Stimulated activated CD4-positive, alpha-beta T cell treated with anti-CD3 and anti-CD28 coated beads, TNF-alpha, amount 100 ng/mL, for 24 hours (primary cell): Measurements from ENCODE around the gene ADAMTS1.

Source experiments
- DNase-seq, 3 experiments: peaks; one replicate each; pipeline ENCODE4 v3.0.0-alpha.2; 2020; ENCODE audit warnings: low read depth in 3 of 3

Gene ADAMTS1

DNA sequence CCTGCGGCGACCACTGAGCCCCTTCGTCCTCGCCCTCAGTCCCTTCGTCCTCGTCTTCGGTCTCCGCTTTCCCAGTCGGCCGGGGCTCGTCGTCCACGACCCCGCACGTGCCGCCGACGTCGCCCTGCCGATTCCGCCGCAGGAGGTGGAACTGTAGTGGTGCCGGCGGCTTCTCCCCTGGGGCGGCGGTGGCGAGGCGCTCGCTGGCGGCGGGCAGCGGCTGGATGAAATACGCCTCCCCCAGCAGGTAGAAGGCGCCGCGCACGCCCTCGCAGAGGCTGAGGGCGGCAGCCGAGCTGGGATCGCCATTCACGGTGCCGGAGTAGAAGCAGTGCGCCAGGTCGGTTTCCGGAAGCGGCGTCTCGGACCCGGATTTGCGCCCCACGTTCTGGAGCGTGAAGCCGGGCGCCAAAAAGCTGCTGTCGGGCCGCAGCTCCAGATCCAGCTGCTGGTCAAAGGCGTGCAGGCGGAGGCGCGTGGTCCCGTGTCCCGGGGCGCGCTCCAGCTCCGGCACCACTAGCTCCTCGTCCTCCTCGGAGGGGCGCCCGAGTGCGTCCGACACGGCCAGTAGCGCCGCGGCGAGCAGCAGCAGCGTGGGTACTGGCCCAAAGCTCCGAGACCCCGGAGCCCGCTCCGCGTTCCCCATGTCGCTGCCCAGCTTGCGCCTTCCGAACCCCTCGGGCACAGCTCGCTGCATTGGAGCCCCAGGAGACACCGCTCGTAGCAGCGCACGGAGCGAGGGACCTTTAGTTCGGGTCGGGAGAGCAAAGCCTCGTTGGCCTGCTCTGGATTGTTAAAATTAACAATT lies 747 bp downstream of the ADAMTS1 start:
- no peak for DNase-seq

DNA sequence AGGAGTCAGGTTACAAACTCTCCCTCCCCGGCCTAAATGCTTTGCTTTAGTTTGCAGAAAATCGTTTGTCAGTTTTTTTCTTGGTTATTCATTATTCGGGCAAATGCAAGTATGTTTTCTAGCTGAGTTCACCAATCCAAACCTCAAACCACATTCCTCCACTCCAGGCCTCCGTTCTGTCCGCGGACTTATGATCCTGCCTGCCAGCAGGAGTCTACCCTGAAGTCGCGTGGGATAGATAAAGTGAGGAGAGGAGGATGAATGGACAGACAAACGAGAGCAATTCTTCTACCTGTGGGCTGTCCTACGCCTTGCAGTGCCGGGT lies 1.3 kb downstream of the ADAMTS1 start:
- DNase-seq = no peak

DNA sequence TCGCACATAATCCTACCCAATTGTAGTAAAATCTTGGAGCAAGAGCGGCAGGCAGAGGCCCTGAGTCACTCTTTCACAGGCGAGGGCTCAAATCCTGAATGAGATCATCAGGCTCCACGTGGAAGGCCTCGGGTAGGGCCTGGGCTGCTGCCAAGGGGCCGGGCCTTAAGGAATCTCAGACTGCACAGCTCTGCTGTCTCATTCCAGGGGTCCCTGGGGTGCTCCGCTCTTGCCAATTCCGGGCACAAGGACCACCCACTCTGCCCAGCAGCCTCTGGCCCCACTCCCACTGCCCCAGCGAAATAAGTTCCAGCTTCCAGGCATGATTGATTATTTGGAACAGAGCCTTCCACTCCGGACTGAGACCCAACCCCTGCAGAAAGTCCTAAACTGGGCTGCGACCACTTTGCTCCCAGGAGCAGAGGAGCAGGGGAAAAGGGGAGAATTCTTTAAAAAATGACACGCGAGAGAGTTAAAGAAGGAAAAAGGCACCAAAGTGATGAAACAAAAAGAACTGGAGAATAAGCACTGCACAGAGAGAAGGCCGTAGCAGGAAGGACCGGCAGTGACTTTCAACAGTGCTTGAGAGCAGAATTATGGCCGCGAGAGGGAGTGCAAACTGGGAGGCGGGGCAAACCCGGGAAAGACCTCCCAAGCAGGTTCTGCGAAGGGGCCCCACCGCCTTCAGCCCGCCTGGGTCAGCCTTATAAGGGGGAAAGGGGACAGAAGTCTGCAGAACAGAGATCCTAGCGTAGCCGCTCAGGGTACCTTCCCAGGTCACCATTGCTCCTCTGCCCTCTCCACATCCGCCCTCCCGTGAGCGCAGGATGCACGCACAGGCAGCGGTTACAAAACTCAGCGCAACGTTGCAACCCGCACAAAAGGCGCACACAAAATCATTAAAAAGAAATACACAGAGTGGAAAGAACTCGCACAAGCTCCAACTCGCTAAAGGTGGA lies 2.0 kb downstream of the ADAMTS1 start:
- DNase-seq = no peak

DNA sequence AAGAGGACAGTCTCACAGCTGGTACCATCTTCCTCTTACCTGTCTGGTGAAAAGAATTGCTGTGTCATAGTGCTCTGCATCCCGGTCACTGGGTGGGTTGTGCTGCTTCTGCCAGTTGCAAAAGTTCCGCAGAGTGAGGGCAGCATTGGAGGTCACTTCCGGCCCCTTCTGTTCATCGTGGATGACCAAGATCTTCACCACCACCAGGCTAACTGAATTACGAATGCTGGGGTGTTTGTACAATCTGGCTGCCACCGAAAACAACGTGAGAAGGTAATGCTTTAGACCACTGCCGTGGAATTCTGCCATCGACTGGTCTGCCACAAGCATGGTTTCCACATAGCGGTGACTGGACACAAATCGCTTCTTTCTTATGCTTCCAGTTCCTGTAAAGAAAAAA lies 2.9 kb downstream of the ADAMTS1 start:
- no peak for DNase-seq

DNA sequence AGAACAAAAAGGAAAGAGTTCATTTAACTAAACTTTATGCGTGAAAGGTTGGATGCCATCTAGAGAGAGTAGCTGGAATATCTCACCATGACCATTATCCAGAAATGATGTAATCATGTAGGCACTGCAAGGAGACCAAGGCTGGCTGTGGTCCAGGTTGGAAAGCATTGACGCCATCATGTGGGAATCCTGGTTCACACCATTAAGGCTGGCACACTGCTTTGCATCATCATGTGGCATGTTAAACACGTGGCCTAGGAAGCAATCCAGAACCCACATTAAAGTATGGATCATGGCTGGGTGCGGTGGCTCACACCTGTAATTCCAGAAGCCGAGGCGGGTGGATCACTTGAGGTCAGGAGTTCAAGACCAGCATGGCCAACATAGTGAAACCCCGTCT lies 4.3 kb downstream of the ADAMTS1 start:
- no peak for DNase-seq

DNA sequence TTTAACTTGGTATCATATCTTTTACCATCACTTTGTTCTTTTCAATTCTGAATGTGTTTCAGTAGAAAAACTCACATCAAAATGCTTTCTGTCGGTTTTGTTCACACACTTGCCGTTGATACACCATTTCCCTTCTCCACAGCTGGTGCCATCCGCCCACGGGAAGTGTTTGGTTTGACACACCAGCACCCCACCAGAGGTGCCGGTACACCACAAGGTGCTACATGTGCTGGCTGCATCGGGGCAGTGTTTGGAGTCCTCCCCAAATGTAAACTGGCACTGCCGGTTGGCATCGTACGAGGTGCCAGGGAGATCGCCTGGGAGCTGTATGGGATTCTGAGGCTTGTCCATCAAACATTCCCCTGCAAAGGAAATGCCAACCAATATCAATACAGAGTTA lies 5.0 kb downstream of the ADAMTS1 start:
- no peak for DNase-seq

DNA sequence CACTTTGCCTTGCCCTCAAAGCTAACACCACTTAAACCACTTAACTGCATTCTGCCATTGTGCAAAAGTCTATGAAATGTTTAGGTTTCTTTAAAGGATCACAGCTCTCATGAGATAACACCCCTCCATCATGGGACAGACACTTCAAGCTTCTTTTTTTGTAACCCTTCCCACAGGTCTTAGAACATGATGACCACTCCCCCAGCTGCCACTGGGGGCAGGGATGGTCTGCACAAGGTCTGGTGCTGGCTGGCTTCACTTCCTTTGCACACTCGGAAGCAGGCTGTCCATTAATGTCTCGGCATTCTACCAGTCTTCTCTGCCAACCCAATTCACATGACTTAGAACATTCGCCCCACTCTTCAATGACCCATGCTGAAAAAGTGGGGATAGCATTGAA lies 7.7 kb downstream of the ADAMTS1 start:
- no peak for DNase-seq

DNA sequence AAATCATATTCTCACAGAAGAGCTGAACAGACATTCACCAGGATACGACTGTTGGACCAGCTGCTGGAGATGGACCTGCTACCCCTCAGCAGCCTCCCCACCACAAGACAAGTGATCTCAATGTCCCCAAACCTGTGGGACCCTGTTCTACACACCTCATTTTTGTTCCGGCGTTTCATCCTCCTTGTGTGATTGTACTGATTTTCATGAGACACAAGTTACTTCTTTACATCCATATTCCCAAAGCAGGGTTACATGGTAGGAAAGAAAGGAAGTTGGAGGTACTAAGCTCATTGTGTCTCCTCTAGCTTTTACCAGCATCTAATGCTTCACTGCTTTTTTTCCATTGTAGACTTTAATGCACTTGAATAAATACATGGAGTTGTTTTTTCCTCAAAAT lies 8.7 kb downstream of the ADAMTS1 start:
- DNase-seq = no peak

DNA sequence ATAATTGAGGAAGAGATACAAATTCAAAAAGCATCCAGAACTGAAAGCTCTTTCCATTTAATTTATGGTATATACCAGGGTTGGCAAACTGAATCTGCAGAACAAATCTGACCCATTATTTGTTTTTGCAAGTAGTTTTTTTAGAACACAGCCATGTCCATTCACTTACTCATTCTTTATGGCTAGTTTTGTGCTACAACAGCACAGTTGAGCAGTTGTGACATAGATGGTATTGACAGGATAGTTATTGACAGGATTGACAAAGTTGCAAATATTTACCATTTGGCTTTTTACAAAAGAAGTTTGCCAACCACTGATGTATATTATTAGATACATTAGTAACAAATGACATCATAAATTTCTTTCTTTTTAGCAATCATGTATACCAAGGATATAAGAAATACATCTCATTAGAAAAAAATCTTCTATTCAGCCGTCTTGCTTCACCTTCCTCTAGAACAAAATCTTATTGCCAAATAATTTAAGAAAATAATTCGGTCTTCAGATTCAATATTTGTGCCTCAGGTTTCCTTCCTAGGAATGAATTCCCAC lies 9.4 kb downstream of the ADAMTS1 start:
- DNase-seq = no peak

DNA sequence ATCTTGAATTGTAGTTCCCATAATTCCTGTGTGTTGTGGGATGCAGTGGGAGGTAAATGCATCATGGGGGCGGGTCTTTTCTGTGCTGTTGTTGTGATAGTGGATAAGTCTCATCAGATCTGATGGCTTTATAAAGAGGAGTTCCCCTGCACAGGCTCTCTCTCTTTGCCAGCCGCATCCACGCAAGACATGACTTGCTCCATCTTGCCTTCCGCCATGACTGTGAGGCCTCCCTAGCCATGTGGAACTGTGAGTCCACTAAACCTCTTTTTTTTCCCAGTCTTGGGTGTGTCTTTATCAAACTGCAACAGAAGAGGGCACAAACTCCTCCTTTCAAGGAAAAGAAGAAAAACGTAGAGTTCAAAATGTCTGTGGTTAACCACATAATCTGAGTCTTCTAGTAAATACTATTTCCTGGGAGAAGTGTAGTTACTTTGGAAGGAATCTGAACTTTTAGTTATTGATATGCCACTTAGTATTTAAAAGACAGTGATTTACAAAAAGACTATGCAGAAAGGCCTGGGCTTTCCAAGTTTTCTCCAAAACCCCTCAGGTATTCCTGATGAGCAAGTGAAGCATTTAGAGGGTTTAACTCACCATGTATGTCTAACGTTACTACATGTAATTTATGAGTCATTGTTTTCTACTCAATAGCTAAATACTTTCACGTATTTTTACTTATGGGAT lies 10.0 kb downstream of the ADAMTS1 start:
- no peak for DNase-seq

DNA sequence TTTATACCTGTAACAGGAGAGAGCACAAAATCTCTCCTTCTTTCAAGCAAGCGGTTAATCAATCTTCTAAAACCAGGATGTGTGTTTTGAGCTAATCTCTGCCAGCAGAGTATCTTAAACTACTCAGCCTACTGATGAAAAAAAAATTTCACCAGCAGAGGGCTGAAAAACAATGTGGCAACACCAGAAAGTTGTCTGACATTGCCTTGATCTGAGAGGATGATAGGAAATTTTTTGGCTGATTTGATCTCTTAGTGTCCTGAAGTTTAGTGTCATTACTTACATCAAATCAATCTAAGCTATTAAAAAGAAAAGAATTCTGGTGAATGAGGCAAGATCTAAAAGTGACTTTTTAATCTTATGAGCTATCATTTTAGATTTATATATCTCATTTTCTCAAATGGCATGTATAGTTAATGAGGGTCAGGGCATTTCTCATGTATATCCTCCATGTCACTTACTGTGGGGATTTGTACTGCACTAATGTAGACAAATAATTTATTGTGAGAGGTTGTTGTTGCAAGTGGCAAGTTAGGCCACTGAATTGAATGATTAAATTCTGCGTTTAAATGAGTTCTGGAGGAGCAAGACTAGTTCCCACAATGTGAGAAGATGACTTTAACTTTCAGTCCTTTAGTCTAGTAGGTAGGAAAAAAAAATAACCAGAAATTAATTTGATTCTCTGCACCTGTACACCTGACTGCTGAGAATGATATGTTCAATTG lies 10.9 kb downstream of the ADAMTS1 start:
- no peak for DNase-seq

DNA sequence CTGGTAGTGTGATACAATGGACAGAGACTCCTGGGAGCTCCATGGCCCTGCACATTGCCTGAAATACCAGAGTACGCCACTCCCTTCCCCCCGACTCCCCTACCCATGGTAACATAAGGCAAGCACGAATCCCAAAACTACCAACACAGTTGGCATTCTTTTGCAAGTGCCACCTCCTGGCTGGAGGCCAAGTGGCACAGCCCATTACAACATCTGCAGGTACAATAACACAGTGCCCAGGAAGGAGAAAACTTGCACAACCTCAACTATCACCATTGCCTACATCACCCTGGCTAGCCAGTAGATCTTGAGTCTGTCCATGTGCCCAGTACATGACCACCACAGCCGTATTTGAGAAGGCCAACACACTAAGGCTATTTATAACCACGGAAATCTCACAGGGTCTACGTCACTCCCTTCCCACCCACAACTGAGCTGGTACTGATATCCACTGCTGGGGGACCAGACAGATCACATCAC lies 11.7 kb downstream of the ADAMTS1 start:
- DNase-seq = no peak

DNA sequence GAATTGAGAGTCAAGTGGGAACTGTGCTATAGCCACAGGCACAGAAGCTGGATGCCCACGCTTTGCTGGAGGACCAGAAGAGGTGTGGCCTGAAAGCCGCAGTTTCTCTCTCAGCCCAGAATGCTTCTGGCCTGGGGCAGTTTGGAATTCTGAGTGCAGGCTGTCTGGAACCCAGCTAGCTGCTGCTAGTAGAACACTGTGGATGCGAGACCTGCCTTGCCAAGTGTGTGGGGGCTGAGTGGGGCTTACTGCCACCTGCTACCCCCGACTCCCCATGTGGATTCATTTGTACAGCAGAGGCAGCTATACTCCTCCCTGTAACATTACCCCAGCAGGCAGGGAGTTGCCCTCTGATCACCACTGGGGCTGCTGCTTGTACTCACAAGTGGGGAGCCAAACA lies 12.2 kb downstream of the ADAMTS1 start:
- DNase-seq = no peak

DNA sequence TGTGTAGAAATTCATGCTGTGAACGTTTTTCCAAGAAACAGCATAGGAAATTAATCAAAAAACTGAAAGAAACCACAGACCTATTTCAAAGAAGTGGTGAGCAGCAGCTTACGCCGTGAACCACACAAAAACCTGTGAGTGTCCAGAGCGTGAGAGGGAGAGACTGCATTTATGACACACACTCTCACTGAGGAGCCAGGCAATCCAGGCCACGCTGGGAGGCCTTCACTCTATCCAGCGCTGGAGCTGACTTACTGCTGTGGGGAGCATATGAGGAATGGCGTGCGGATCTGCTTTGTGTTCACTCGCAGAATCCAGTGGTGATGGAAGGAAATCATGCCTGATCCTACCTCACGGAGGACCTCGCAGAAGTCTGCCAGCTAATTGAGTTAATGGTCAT lies 12.7 kb downstream of the ADAMTS1 start:
- no peak for DNase-seq

DNA sequence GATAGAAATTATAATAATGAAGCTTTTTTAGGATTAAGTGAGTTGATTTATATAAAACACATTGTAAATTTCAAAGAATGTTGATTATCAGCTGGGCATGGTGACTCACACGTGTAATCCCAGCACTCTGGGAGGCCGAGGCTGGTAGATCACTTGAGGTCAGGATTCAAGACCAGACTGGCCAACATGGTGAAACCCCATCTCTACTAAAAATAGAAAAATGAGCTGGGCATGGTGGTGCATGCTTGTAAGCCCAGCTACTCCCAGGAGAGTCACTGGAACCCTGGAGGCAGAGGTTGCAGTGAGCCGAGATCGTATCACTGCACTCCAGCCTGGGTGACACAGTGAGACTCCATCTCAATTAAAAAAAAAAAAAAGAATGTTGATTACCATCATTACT lies 18.4 kb downstream of the ADAMTS1 start:
- DNase-seq = no peak

DNA sequence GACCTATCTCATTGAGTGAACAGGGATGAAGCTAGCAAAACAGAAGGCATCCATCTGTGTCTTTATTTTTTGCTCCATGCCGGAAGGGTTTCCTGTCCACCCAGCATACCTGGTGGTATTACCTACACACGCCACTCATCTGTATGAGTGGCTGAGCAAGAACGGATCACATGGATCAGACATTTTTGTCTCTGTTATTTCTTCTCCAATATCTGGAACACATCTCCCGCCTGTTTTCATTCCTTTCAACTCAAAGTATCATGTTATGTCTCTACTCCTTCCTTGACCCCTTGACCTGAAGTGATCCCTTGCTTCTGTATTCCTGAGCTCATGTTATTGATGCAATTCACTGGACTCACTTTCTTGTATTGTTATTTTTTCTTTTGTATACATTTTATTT lies 24.7 kb downstream of the ADAMTS1 start:
- no peak for DNase-seq

DNA sequence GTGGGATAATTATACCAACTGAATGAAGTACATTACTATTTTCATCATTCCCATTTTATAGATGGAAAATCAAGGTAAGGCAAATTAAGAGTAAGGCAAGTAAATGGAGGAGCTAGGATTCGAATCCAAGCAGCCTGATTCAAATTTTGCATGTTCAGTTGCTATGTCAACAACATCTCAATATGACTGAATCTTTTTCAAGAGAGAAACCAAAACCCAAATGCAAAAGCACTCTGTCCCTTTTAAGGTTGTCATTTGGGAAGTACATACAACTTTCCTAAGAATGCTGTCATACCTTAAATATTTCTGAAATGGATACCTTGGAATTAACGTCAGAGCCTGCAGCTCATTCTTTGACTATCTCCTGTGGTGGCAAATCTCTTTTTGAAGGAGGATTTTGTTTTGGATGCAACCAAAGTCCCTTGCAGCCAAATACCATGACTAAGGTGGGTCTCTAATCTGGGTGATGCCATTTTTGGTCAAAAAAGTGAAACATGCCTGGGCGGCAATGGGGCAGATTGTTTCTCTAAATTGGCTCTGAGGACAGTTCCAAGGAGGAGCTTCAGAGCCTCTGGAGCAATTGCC lies 25.4 kb downstream of the ADAMTS1 start:
- no peak for DNase-seq

DNA sequence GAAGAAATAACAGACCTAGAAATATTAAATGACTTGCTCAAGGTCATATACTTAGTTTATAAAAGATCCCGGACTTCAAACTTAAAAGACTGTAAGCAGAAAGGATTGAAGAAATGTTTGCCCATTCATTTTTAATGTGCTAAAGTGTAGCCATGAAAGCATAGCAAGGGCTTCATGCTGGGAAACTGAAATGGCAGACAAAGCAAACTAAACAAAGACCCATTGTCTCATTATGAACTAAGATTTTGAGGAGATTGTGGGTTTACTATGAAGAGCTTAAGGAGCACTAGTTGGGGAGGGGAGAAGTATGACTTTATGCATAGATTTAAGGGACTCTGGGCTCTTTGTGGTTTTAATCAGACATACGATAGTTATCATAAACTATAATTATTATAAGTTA lies 26.3 kb downstream of the ADAMTS1 start:
- no peak for DNase-seq

DNA sequence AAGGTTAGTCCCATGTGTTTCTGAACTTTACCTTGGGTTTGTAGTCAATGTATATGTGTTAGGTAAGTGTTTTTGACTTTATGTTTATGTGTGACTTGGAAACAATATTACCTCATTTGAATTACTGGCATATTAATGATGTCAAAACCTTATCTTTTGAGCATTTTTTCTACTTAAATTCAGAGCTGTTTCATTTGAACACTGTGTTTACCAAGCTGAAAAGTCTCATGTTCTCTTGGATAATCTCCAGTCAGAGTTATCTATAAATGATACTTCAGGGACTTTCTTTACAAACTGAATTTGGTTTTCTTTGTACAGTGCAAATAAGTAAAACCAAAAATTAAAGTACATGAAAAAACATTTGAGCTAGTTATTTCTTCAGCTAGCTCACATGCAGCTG lies 30.0 kb downstream of the ADAMTS1 start:
- DNase-seq = no peak

DNA sequence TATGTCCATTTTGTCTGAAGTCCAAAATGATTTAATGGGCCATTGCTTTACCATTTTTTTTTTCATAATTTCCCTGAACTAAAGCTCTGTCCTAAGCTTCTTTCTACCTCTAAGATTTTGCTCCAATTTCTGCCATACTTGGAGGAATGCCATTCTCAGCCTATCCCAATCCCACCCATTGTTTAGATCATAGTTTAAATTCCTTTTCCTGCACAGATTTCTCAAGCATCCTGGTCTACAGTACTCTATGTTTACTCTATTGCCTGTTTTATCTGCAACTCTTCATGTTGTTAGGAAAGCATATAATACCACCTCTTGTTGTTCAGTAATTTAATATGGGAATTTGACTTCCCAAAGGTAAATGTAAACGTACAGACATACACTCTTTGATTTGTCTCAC lies 30.8 kb downstream of the ADAMTS1 start:
- DNase-seq = no peak

DNA sequence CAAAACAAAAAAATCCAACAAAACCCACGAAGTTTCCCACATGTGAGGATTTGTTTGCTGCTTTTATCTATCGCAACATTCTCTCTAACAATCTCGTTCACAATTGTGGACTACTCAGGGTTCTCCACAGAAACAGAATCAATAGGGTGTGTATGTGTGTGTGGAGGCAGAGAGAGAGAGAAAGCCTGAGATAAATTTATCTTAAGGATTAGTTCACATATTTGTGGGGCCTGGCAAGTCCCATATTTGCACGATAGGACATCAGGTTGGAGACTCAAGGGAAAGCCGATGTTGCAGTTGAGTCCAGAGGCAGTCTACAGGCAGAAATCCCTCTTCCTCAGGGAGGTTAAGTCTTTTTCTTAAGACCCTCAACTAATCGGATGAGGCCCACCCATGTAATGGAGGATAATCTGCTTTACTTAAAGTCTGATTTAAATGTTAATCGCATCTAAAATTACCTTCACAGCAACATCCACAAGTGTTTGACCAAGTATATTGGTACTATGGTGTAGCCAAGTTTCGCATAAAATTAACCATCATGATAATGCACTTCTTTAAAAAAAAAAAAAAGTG lies 31.7 kb downstream of the ADAMTS1 start:
- no peak for DNase-seq
